Right lobe of liver (tissue), 4 donors: ENCODE measurements around the gene CHM.

ENCODE experiments used
- POLR2A ChIP-seq: fragments of 450-650 bp; IDR thresholded peaks from one replicate; pipeline ENCODE4 v1.6.1; 2017; ENCODE audit warnings: antibody characterized with exemption, mild to moderate bottlenecking
- TF ChIP-seq, protein P1 (sequence below), 4 donors: fragments of 200-600 bp in 3 of 4; fragments of 450-650 bp in 1 of 4; IDR thresholded peaks; one replicate each; pipeline versions ENCODE4 v1.5.1 to v1.8.0; 2016 to 2022; ENCODE audit warnings: antibody characterized with exemption in 4 of 4, mild to moderate bottlenecking in 2 of 4
- donor health status: DM: no; HTN: no; CAD: no.
- donor health status: DM: no; HTN: no; CAD: no.
- donor health status: DM: no; HTN: yes; CAD: no.

DNA sequence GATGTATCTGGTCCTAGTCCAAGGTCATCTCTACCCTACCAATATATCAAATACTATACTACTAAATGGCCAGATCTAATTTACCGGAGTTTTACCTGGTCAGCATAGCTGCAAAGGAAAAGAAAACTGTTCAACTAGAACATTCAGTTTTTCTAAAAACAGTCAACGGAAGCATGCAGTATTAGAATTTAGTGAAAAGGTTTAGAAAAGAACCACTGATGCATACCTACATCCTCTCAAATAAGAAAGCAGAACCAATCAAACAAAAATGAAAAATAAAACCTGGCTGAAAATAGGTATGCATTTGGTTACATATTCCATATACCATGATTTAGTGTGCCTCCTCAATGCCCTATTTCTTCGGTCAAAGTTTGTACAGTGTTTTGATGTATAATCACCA is 140.0 kb downstream of the CHM start:
- TF ChIP-seq, protein P1, sequence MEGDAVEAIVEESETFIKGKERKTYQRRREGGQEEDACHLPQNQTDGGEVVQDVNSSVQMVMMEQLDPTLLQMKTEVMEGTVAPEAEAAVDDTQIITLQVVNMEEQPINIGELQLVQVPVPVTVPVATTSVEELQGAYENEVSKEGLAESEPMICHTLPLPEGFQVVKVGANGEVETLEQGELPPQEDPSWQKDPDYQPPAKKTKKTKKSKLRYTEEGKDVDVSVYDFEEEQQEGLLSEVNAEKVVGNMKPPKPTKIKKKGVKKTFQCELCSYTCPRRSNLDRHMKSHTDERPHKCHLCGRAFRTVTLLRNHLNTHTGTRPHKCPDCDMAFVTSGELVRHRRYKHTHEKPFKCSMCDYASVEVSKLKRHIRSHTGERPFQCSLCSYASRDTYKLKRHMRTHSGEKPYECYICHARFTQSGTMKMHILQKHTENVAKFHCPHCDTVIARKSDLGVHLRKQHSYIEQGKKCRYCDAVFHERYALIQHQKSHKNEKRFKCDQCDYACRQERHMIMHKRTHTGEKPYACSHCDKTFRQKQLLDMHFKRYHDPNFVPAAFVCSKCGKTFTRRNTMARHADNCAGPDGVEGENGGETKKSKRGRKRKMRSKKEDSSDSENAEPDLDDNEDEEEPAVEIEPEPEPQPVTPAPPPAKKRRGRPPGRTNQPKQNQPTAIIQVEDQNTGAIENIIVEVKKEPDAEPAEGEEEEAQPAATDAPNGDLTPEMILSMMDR (IDR thresholded peaks at IDR 0.05): no peak
- TF ChIP-seq POLR2A: no peak
